ENCODE measurements around the gene UST. TPM values are rescaled to one million over a fixed set of nuclear protein-coding genes. Genes with fewer than 3 reads are reported as not detected.

UST gene
- total RNA-seq, 1 donor from 2014 or later = 5.2 TPM

DNA sequence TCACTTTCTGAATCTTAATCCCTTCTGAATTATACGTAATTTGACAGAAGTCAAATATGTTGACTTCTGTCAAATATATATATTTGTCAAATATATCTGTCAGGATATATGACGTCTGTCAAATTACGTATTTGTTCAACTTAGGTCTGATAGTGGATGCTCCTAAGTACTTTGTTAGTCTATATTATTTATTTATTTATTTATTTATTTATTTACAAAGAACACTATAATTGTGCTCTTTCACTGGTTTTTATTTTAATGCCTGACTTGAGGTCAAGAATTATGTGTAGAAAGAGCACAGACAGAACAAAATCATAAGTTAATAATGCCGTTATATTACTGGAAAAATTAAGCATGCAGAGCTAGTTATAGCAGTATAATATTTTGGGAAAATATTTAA lies 81.2 kb downstream of the UST start:
- no peak for TF ChIP-seq CTCF (IDR thresholded peaks at IDR 0.05; ENCODE audit: insufficient read depth, low read length, poor library complexity, severe bottlenecking)
- H3K4me3 ChIP-seq (ENCODE audit: low read depth, low read length) = no peak overlapping the region
- no peak for DNase-seq (ENCODE audit: low read depth)
- H3K27me3 ChIP-seq (ENCODE audit: control insufficient read depth, insufficient read depth, low read length) = no peaks in the 10 kb centered on the region
- no peaks in the 10 kb centered on the region for H3K36me3 ChIP-seq (ENCODE audit: control insufficient read depth, insufficient read depth, low read length)

- H3K27me3 ChIP-seq (ENCODE audit: control insufficient read depth, insufficient read depth, low read length) = no peaks in the 10 kb centered on the region
- no peak for DNase-seq (ENCODE audit: low read depth)
- no peaks in the 10 kb centered on the region for H3K36me3 ChIP-seq (ENCODE audit: control insufficient read depth, insufficient read depth, low read length)
- no peak for TF ChIP-seq CTCF (IDR thresholded peaks at IDR 0.05; ENCODE audit: insufficient read depth, low read length, poor library complexity, severe bottlenecking)
- H3K4me3 ChIP-seq (ENCODE audit: low read depth, low read length) = no peak overlapping the region
Observed at GRCh38 chr6:148829415-148830101, 82.7 kb downstream of the UST start.

GRCh38 chr6:148830614-148831013 lies 83.8 kb downstream of the UST start:
- TF ChIP-seq CTCF (IDR thresholded peaks at IDR 0.05; ENCODE audit: insufficient read depth, low read length, poor library complexity, severe bottlenecking) = no peak
- Histone ChIP-seq H3K27me3 (ENCODE audit: control insufficient read depth, insufficient read depth, low read length) (no peaks in the 10 kb centered on the region), H3K36me3 (ENCODE audit: control insufficient read depth, insufficient read depth, low read length) (no peaks in the 10 kb centered on the region), H3K4me3 (ENCODE audit: low read depth, low read length) (no peak overlapping the region)
- DNase-seq (ENCODE audit: low read depth) = no peak

GRCh38 chr6:148831064-148831463 lies 84.2 kb downstream of the UST start:
- Histone ChIP-seq H3K36me3 (ENCODE audit: control insufficient read depth, insufficient read depth, low read length) (no peaks in the 10 kb centered on the region), H3K27me3 (ENCODE audit: control insufficient read depth, insufficient read depth, low read length) (no peaks in the 10 kb centered on the region), H3K4me3 (ENCODE audit: low read depth, low read length) (no peak overlapping the region)
- TF ChIP-seq CTCF (IDR thresholded peaks at IDR 0.05; ENCODE audit: insufficient read depth, low read length, poor library complexity, severe bottlenecking) = no peak
- no peak for DNase-seq (ENCODE audit: low read depth)

DNA sequence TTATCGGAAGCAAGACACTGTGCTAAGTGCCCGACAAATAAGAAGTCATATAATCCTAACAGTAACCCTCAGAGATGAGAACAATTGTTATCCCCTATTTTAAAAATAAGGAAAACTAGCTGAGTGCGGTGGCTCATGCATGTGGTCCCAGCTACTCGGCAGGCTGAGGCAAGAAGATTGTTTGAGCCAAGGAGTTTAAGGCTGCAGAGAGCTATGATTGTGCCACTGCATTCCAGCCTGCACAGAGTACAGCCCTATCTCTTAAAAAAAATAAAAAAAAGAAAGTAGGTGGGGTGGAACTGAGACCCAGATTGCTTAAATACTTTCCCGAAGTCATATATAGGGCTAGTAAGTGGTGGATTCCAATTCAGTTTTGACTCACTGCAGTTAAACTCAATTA lies 84.7 kb downstream of the UST start:
- Histone ChIP-seq H3K27me3 (ENCODE audit: control insufficient read depth, insufficient read depth, low read length) (no peaks in the 10 kb centered on the region), H3K4me3 (ENCODE audit: low read depth, low read length) (no peak overlapping the region), H3K36me3 (ENCODE audit: control insufficient read depth, insufficient read depth, low read length) (no peaks in the 10 kb centered on the region)
- DNase-seq (ENCODE audit: low read depth) = no peak
- TF ChIP-seq CTCF (IDR thresholded peaks at IDR 0.05; ENCODE audit: insufficient read depth, low read length, poor library complexity, severe bottlenecking) = no peak

GRCh38 chr6:148835920-148836441 lies 89.2 kb downstream of the UST start:
- Histone ChIP-seq H3K4me3 (ENCODE audit: low read depth, low read length) (no peak overlapping the region), H3K27me3 (ENCODE audit: control insufficient read depth, insufficient read depth, low read length) (no peaks in the 10 kb centered on the region), H3K36me3 (ENCODE audit: control insufficient read depth, insufficient read depth, low read length) (no peaks in the 10 kb centered on the region)
- TF ChIP-seq CTCF (IDR thresholded peaks at IDR 0.05; ENCODE audit: insufficient read depth, low read length, poor library complexity, severe bottlenecking) = no peak
- DNase-seq (ENCODE audit: low read depth) = no peak
